DMS 273 treated with DMSO at 0.1 percent for 48 hours (cell line): ENCODE measurements around the gene LSM14B.

Experiments
- DNase-seq: peaks from one replicate; lab custom pipeline; 2025; lab: John Stamatoyannopoulos, UW

LSM14B gene

DNA sequence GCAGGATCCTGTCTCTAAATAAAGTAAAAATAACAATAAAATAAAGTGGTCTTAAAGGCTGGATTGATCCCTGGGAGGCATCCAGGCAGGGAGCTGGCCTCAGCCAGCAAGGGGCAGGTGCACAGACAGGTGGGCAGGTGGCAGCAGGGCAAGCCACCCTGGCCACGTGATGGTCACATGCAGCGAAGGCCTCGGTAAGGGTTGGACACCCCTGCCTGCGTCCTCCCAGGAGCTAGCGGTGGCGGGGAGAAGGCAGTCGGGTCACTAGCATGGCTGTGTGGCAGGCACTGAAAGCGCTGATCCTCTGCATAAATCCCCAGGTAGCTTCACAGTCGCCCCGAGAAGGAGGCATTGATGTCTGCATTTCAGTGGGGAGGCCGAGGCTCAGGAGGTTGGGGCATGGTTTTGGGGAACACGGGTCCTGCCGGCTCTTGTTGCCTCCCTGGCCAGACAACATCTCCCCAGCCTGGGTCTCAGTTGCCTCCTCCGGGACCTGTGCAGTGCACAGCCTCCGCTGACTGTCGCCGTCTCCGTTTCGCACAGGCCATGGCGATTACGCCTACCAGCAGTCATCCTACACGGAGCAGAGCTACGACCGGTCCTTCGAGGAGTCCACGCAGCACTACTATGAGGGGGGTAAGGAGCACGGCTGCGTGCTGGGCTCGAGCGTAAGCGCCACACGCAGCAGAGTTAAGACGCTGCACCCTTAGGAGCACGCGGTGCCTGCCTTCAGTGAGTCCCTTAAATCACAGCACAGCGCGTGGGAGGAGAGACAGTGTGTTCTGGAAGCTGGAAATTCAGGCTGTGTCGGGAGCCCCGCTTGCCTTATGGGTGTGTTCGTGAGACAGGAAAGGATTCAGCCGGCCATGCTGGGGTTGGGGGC, 42.8 kb downstream of the LSM14B start:
- no peak for DNase-seq

DNA sequence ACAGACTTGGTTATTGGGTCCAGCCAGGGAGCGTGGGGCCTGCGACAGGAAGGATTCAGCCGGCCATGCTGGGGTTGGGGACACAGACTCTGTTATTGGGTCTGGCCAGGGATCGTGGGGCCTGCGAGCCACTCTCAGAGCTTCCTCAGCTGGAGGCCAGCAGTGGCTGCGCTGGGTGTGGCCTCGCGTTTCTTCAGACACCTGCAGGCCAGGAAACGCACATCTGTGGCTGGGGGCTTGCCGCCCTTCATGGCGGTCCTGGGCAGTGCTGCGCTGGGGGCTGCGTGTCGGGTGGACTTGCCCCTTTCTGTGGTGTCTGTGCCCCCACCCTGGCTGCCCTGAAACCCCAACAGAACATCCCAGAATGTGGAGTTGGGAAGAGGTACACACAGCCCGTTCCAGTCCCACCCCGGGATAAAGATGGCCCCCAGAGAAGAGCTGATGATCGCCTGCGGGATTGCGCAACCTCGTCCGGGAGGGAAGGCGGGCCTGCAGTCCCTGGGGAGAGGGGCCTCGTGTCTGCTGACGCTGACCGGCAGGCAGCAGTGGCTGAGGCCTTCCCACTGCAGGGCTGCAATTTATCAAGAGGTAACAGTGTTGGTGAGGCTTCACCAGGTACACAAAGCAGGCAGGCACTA, 43.6 kb downstream of the LSM14B start:
- no peak for DNase-seq

DNA sequence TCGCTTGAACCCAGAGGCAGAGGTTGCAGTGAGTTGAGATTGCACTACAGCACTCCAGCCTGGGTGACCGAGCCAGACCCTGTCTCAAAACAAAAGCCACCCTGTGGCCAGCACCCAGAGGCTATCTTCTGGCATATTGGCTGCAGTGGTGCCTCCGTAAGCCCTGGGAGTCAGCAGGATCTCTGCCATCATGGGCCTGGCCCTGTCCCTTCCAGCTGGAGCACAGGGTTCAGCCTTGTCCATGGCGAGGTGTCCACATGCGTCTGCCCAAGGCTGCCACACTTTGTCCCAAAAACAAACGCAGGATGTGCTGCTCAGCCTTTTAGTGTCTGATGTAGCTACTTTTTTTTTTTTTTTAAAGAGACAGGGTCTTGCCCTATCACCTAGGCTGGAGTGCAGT, 45.2 kb downstream of the LSM14B start:
- DNase-seq, result no peak

DNA sequence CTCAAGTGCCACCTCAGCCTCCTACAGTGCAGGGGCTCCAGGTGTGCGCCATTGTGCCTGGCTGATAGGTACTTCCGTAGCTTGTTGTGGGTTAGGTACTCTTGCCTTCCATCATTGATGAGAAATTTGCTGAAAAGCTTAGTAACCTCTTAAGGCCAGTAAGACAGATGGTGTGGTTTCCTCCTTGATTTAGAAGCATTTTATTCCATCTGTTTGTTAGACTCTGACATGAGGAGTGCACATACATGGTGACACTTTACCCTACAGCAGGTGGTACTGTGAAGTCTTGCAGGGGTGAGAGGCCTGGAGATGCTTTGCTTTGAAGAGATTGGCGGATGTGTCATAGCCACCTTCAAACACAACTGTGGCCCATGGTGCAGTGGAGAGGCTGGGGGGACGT, 45.8 kb downstream of the LSM14B start:
- DNase-seq, result peak; percentile 50

DNA sequence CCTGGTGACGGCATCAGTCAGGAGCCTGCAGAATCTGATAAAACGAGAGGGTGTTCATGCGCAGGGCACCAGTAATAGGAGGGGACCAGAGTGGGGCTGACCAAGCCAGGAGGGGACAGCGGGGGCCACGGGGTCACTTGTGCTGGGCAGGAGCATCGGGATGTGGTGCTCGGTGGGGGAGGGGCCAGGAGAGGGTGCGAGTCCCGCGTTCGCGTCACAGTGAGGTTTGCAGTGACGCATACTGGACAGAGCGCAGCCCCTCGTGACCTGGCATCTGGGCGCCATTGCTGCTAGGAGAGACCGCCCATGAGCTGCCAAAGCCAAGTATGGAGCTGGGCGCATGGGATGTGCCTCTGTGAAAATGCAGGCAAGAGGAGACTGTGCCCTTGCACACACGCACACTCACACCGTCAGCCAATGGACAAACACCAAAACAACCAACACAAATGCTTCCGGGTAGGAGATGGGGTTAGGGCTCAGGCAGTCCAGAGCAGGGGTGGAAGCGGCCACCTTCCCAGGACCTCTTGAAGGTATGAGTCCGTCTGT, 46.7 kb downstream of the LSM14B start:
- DNase-seq, result no peak

DNA sequence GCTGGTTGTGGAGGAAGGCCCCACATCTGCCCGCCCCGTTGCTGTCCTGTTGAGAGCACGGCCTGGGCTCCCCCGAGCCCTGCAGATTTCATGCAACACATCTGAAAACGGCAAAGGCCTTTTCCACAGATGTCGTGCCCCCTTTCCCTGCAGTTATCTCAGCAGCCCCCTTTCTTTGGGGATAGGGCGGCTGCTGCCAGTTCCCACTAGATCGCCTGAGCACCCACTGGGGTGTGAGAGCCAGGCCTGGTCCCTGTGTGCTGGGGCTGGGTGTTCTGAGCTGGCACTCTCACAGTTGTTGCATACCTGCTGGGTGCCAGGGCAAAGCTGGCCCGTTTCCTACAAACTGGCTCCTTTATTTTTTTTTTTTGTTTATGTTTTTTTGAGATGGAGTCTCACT, 48.3 kb downstream of the LSM14B start:
- DNase-seq, result no peak

DNA sequence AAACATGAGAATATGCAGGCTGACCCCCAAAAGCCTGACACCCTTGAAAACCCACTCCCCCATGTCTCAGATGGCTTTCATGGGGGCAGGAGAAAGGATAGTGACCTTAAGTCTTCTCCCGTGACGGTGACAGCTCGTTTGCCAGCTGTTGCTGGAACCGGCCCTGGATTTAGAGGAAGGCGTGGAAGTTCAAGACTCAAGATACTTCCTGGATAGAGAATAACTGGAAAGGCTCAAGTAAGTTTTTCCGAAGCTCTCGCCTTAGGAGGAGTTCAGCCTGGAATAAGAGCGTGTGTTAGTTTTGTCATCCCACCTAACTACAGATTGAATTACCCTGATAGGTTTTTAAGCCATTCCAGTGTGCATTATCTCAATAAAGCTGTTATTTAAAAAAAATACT, 49.0 kb downstream of the LSM14B start:
- DNase-seq, result no peak

DNA sequence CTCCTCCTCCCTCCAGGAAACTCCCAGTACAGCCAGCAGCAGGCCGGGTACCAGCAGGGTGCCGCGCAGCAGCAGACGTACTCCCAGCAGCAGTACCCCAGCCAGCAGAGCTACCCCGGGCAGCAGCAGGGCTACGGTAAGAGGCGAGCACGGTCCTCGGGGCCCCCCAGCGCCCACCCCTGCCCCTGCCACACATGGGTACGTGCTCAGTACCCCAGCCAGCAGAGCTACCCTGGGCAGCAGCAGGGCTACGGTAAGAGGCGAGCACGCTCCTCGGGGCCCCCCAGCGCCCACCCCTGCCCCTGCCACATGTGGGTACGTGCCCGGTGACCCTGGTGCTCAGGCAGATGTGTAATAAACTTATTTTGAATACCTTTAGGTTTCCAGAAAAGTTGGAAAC, 50.4 kb downstream of the LSM14B start:
- DNase-seq, result no peak

DNA sequence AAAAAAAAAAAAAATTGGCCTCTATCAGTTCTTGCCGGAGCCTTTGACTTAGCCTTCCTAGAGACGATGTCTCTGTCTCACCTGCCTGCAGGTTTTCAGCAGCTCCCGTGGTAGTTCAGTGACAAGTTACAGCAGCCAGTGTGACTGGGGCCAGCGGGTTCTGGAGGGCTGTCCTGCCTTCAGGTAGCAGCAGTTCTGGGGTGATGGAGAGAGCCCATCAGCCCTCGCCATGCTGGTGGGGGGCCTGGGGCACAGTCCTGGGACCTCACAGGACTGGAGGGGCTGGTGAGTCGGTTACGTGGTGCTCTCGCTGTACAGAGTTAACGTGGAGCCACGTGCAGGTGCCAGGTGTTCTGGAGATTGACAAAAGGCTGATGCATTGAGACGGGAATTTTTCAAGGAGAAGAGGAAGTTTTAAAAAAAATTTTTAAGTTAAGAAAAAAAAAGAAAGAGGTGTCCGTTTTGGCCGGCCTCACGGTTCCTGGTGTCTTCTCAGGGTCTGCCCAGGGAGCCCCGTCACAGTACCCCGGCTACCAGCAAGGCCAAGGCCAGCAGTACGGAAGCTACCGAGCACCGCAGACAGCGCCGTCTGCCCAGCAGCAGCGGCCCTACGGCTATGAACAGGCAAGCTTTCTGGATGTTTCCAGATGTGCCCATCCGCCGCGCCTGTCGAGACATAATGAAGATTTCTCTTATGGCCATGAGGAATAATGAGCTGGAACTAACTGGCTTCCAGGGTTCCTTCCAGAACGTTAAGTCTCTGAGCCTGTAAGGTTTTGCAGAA, 51.9 kb downstream of the LSM14B start:
- DNase-seq, result no peak

DNA sequence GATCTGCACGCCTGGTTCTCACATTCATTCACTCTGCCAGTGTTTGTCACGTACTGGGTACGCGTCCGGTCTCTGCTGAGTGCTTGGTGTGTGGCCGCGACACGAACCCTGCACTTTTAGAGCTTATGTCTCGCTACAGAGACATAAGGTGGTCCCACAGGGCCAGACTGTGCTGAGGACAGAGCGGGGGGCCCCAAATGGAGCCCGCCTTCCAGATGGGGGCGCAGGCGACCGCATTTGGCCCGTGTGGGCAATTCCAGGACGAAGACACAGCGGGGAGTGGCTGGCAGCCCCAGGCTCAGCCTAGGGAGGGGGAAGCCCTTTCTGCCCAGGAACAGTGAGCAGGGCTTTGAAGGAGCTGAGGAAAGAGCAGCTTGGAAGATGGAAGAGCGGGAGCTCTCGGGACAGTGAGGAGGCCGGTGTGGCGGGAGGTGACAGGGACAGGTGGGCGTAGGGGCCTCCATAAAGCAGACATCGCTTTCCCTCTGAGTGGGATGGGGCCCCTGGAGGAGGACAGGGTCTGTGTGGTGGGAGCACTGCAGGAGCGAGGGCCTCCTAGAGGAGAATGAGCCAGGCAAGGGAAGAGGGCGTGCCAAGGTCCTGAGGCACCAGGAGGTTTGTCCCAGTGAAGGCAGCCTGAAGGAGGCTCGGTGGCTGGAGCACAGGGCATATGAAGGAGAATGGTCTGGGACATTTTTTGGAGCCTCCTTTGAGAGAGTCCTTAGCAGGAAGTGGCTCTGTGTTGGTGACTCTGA, 52.8 kb downstream of the LSM14B start:
- DNase-seq, result no peak

DNA sequence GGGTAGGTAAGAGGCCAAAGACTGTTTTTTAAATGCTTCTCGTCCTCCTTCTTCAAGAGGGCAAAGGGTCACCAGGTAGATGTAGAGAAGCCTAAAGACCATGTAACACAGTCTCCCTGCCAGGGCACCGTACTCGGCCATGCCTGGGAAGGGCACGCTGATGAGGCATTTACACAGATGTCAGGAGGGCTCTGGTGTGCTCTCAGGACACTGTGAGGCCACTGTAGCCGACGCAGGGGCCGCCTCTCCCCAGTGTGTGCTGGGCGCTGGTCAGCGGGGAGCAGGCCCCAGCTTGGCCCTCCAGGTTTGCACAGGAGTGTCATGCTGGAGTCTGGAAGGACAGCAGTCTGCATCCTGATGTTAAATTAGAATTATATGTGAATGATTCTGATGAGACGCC, 53.4 kb downstream of the LSM14B start:
- DNase-seq, result no peak

DNA sequence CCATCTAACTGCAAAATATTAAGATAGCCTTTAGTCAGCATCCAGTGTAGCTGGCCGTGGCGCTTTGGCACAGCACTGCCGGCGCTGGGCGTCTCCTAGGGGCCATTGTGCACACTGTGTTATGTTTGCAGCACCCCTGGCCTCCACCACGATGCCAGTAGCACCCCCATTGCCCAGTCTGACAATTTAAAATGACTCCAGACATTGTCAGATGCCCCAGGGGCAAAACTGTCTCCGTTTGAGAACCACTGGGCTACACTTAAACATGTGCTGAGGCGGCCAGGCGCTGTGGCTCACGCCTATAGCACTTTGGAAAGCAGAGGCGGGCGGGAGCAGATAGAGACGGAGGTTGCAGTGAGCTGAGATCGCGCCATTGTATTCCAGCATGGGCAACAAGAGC, 54.6 kb downstream of the LSM14B start:
- DNase-seq, result no peak

DNA sequence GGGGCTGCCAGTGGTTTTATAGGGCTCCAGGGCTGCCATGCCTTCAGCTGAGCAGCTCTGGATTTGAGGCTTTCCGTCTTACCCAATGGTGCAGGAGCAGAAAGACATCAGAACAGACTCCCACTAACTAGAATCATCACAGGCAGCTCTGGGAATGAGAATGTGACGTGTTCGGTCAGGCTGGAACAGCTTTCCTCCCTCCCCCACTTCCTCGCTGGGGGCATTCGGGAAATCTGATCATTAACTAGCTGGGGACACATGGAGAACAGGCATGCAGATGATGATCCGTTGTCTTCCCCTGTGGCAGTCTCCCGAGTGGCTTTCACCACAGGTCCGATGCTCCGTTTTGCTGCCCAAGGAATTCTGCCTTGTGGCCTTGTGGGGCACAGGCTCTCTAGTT, 55.0 kb downstream of the LSM14B start:
- no peak for DNase-seq

DNA sequence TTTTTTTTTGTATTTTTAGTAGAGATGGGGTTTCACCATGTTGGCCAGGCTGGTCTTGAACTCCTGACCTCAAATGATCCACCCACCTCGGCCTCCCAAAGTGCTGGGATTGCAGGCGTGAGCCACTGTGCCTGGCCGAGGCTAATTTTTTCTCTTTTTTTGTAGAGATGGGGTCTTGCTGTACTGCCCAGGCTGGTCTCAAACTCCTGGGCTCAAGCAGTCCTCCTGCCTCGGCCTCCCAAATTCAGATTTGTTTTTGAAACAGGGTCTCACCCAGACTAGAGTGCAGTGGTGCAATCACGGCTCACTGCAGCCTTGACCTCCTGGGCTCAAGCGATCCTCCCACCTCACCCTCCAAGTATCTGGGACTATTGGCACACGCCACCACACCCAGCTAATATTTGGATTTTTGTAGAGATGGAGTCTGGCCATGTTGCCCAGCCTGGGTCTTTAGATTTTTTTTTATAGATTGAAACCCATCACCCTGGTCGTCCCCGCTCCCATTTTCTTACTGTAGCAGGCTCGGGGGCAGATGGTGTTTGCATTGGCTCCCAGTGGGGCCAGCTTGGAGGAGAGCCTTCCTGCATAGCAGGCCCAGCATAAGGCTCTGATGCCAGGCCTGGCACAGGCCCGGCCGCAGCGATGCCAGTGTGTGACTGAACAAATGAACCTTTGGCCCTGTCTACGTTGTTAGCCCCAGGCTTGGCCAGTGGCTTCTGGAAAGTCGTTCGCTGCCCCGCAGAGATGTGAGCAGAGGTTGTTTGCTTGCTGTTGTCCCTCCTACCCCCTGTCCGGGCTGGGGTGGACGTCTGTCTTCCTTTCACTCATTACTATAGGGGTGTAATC, 56.3 kb downstream of the LSM14B start:
- no peak for DNase-seq

DNA sequence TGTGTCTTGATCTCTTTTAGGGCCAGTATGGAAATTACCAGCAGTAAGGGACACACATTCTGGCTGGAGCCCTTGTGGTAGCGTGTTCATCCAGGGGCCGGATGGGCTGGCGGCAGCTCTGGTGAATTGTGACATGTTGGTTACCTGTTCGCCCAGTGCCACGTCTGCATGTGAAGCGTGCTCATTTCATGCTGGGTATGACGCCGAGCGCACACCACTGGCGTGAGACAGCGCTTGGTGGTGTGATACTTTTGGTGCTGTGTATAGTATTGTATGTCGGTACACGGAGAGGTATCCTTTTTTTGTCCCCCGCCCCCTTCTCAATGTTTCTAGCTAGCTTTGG, 56.9 kb downstream of the LSM14B start:
- DNase-seq, result no peak

DNA sequence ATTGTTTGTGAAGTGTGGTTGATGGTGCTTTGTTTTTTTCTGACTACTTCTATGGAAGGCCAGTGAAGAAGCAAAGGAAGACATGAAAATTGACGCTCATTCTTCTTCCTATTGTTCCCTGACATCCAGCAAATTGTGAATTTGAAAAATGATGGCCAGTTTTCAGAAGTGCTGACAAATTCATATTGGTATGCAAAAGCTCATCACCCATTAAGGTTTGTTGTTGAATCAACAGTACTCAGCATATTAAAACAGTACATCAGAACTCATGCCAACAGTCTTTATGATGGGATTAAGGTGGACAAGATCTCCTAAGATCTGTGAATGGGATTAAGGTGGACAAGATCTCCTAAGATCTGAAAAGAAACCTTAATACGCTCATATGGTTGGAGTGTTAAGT, 59.5 kb downstream of the LSM14B start:
- no peak for DNase-seq

DNA sequence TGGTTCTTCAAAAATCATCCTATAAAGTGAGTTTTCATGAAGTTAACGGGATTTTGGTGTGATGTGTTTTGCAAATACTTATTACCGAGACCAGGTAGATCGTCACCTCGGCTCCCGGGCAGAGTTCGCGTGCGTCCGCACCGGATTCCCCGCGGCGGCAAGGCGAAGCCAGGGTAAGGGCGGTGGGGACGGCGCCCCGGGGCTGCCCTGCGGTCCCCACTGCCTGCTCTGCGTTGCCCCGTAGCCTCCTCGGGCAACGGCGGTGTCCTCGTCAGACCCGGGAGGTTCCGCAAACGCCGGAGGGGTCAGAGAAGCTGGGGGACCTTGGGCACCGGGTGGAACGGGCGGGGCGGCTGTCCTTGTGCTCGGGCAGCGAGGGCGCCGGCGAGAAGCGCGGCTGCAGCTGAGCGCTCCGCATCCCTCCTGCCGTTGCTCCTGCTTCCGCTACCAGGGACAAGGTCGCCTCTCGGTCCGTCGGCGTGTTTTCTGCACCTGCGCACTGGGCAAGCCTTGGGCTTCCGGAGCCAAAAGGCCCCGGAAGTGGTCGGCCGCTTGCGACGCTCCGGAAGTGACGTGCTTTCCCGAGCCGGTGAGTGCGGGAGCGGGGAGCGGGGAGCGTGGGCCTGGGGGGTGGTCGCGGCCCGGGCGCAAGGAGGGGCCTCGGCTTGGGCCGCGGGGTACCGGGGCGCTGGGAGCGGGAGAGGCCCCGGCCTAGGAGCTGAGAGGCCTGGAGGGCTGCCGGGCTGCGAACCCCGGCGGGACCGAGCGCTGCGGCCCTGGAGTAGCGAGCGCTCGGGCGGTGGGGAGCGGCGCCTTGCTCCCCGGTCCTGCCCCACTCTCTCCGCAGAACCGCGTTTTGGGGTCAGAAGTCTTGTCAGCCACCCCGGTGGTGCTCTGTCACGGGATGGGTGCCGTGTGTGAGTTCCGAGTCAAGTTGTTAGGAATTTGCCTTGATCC, 60.5 kb downstream of the LSM14B start, which contains the start of gene MTG2:
Gene MTG2, plus strand, starts transcription at position 560 of the 957 bp plus-strand sequence. CDS start 10,393 bp downstream, outside the sequence.
- DNase-seq, result peak; percentile 82

DNA sequence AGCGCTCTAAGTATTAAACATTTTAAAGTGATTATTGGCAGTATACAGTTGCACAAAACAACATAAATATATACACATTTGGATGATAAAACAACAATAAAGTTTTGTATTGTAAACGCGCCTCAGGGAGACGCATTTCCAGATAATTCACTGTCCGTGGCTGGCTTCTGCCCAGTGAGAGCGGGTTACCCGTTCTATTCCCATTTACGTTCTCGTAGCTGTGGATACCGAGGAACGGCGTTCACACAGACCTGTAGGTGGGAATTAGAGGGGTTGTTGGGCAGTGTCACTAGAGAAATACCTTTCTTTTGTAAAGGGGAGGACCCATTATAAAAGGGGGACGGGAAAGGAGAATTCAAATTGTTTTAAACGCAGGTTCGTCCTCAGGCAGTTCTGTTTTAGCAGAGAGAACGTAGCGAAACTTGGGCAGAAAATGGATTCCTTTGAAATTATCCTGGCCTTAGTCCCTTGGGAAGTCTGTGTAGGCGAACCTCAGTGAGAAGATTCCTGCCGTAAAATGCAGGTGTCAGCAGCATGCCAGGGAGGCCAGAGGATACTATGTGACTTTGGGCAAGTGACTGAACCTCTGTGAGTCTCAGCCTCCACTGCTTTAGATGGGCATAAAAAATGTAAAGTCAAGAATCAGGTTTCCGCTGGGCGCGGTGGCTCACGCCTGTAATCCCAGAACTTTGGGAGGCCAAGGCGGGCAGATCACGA, 61.3 kb downstream of the LSM14B start:
- no peak for DNase-seq
